ENCODE data around the gene OR9Q2.
"Not testable (repeated sequence)": the region's sequence is repeated elsewhere in the genome, so short reads cannot be mapped to it uniquely, and the experiment has no call there.

OR9Q2 gene, protein sequence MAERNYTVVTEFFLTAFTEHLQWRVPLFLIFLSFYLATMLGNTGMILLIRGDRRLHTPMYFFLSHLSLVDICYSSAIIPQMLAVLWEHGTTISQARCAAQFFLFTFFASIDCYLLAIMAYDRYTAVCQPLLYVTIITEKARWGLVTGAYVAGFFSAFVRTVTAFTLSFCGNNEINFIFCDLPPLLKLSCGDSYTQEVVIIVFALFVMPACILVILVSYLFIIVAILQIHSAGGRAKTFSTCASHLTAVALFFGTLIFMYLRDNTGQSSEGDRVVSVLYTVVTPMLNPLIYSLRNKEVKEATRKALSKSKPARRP

DNA sequence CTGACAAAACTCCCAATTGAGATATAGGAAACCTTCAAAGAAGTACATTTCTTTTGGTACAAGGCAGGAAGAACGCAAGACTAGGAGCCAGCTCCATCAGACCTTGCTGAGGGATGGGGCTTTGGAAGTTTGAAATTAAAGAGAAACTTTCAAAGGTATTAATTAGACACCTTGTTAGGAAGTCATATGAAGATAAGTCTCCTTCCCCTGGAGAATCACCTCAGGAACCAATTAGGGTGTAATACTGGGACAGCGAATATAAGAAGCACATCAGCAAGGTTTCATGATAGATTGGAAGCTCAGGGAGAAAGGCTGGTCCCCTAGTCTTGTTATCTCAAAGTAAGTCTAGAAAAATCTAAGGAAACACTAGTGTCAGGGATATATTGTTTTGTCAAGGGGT, at the start of gene OR9Q2:
Gene OR9Q2 (plus strand): TSS at position 301 of the 400 bp plus-strand sequence. CDS start 1,421 bp downstream, outside the sequence.
- no peak for DNase-seq

DNA sequence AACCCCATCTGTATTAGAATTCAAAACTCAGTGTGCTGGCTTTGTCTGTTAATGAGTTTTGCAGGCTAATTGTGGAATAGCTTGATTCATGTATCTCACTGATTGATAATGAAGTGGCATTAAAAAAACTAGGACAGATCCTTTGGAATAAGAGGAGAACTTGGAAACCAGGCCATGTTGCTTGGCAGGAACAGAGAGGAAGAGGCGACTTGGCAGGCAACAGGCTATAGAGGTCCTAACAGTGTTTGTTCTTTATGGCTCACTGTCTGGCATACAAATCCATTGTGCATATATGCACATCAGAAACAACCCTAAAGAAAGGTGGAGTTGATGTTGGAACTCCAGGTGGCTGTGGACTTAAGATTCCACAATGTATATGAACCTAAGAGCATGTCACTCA, 46.1 kb upstream of the OR9Q2 start:
- DNase-seq = no peak

DNA sequence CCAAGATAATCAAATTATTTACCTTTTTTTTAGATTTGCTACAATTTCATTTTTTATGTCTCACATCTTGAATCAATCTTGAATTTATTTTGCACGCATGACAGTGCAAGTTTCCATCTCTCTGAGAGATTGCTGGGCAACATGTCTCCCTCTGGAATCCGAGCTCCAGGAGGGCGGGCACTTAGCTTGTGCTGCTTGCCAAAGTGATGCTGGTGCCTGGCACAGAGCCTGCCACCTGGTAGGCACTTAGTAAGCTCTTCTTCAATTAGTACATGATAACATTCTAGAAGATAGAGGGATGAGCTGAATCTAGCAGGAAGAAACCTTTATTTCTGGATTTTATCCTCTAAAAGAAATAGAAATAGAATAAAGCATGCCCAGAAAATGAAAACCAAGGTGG, 36.1 kb upstream of the OR9Q2 start:
- DNase-seq = no peak

DNA sequence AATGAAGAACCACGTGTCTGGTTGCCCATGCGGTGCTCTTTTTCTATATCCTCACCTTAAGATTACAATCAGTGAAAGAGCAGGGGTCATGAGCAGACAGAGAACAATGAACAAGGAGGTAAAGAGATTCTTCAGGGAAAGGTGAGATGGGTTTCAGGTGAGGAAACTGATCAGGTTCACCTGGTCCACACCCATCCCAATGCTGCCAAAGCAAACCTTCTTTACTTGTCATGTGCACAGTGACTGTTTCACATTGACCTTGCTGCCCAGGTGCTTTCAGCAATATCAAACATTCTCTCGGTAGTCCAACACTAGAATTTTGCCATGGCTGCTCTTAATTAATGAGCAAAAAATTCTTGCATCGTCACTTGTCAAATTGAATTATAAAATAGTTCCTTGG, 24.5 kb upstream of the OR9Q2 start:
- DNase-seq = no peak

DNA sequence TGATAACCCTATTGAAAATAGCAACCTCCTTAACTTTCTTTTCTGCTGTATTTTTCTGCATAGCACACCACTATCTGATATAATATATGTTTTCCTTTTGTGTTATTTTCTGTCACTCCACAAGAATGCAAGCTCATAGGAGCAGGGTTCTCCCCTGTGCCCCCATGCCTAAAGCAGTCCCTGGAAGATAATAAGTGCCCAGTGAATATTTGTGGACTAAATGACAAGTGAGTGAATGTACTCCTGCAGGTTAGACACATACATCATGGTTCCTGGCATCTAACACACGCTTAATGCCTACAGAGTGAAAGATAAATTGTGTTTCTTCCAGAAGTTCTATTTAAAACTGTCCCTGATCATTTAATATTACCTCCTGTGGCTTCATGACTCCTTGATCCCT, 23.9 kb upstream of the OR9Q2 start:
- no peak for DNase-seq

DNA sequence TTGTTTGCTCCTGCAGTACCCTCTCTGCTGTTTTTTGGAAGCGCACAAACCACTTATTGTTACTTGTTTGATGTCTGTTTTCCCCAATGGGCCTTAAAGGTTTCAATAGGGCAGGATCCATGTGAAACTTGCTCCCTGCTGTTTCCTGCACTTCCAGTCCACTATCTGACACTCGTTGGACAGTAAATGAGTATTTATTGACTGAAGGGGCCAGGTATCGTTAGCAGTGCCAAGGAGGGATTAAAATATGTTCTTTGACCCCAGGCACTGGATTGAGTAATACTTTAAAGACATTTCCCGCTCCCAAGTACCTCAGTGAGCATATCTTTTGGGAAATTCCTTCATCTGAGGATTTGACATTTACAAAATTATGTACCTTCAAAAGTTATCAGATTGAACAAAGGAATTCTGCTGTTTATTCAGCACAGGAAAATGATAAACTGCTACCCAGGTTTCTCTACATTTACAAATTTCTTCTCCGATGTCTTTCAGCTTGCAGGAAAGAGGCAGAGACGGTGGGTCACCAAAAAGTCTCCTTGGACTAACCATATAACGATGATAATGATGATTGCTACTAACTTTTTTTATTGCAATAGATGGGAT, 23.3 kb upstream of the OR9Q2 start:
- no peak for DNase-seq

DNA sequence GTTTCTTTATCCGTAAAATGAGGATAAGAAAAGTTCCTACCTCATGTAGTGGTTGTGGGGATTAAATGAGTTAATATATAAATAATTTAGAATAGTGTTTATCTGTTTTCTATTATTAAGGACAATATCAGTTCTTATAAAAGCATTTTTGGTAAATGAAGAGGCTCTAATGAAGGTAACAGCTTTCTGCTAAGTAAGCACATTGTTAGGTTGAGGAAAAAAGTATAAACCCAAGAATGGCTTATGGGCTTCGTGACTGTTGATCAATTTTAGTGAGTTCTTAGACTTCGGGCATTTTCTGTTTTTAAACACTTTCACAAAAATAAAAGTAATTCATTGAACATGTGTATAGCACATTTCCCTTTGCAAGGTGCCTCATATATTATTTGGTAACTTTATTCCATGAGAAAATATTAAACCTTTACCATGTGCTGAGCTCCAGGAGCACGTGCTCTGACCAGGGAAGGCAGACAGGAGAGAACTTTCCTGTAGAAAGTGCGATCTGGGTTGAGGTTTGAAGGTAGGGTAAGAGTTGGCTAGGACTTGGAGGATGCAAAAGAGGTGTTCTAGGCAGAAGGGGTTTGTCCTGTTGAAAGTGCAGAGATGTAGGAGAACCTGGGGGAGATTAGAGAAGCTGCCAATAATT, 11.3 kb upstream of the OR9Q2 start:
- DNase-seq = no peak

DNA sequence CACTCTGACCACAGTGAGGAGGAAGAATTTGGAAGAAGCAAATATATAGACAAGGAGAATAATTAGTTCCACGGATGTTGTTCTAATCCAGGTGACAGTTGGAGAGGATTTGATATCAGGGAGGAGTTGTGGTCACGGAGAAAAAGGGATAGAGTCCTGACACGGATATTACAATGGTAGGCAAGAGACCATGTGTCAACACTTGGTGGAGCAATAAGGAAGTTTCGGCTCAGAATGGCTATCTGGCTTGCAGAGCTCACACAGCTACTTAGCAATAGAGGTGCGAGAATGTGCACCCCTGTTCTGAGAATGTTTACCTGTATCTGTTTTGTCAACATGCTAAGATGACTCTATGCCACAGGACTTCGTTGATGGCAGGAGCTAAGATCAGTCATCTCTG, 10.4 kb upstream of the OR9Q2 start:
- no peak for DNase-seq

DNA sequence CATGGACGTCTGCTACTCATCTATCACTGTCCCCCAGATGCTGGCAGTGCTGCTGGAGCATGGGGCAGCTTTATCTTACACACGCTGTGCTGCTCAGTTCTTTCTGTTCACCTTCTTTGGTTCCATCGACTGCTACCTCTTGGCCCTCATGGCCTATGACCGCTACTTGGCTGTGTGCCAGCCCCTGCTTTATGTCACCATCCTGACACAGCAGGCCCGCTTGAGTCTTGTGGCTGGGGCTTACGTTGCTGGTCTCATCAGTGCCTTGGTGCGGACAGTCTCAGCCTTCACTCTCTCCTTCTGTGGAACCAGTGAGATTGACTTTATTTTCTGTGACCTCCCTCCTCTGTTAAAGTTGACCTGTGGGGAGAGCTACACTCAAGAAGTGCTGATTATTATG, 9.2 kb upstream of the OR9Q2 start:
- DNase-seq = no peak

DNA sequence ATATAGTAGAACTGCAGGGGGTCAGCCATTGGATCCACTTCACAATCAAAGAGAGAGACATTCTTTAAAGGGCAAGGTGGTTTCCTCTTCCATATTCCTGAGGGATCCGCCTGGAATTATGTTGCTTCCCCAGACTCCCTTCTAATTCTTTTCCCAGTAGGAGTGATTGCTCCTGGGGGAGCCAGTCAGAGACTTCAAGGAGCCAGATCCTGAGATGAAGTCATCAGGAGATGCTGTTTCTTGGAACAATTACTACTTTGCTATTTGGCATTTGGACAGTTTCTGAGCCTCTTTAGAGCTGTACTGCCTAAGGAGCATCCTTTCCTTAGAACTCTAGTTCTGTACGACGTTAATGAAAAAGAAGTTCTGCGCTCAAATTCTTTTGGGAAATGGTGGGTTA, 1.9 kb upstream of the OR9Q2 start:
- no peak for DNase-seq

DNA sequence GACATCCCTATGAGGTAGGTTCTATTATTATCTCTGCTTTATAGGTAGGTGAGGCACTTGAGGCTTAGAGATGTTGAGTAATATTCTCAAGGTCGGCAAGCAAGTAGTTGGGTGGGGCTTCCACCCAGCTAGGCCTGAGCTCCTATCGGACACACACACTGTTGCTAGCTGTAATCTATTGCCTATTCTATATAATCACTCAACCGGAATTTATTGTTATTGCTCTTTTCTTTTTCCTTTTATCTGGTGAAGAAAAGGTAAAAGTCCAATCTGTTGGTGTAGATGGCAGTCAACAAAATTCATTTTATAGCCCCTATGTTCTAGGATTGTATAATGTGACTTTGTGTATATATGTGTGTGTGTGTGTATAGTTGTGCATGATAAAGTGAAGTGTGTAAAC, 3.4 kb downstream of the OR9Q2 start:
- no peak for DNase-seq

DNA sequence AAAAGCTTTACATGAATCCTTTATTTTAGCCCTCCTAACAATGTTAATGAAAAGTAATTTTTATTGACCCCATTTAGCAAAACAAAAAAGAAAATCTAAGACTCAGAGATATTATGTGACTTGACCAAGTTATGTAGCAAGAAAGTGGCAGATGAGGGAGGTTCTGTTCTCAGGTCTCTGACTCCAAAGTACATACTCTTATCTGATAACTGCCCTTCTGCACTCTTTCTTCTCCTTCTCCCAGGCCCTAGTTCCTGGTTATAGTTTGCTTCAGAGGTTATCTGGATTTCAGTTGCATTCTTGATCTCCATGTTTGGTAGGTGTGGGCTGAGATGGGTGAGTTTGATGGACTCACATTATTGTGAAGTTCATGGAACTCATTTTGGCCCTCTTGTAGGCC, 4.5 kb downstream of the OR9Q2 start:
- no peak for DNase-seq

DNA sequence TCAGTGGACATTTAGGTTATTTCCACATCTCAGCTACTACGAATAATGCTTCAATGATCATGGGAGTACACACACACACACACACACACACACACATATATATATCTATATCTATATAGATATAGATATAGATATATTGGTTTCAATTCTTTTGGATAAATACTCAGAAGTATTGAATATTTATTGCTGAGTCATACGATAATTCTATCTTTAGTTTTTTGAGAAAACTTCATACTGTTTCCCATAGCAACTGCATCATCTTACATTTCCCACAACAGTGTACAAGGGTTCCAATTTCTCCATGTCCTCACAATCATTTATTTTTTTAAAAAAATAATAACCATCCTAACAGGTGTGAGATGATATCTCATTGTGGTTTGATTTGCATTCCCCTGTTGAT, 7.1 kb downstream of the OR9Q2 start:
- DNase-seq = no peak

DNA sequence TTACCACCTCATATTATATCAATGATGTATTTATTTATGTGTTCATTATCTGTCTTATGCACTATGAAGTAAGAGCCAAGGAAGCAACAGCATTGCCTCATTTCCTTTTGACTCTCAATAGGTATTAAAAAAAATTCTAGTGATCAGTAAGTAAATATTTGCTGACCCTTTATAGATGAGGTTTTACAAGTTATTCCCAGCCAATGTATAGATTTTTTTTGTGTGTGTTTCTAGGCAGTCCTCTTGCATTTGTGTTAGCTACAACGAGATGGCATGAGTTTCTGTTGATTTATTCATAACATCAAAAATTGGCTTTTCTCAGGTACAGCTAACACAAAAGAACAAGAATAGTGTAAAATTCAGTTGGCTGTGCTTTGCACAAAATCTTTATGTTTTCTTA, 10.4 kb downstream of the OR9Q2 start:
- no peak for DNase-seq

DNA sequence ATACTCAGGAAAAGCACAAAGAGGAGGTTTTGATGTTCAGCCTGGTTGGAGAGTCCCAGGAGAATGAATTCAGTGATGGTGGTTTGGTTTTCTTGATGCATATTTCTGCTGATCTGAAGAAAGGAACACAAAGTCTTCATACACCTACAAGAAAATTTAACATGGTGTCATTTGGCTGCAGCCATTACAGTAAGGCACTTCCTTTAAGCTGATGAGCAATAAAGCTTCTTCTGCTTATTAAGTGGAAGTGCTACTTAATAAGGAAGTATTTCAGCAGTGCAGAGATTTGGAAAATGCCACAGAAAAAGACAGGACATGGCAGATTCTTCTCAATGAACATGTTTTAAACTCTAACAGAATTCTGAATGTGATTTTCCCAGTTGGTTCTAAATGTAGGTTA, 15.2 kb downstream of the OR9Q2 start, which contains the start of gene OR1S2:
Gene OR1S2 (minus strand): TSS at position 101 of the 400 bp plus-strand sequence. CDS start 0 bp downstream, at position 101.
- no peak for DNase-seq

DNA sequence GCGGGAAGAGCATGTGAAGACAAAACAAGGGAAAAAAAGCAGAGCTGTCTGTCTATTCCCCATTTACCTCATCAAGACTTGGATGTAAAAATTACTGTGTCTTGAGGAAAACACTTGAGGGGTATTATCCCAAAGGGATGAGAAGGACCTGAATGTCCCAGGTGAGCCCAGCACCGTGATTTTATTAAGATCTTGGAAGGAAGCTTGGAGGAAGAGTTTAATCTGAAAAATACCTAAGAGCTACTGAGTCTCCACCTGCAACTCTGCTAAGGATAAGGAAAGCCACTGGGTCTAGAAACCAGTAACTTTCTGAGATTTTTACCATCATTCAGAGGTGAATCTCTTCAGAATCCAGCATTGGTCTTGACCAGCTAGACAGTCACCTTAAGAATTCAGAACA, 23.6 kb downstream of the OR9Q2 start, which contains the start of gene OR1S1:
Gene OR1S1 (plus strand): TSS at position 301 of the 400 bp plus-strand sequence.
- DNase-seq = not testable (repeated sequence)

DNA sequence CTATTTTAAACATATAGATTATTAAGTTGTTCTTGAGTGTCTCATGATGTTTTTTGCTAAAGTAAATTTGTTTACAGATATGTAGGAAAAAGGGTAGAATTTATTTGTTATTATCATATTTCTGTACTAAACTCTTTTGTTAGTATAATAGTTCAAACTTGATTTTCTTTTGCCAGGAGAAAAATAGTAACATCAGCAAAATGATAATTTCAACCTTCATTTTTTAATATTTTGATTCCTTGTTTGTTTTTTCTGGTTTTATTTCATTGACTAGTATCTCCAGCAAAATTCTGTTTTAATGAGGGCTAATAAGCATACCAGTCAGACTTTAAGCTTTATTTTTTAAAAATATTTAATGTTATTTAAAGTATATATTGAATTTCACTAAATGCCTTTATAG, 27.6 kb downstream of the OR9Q2 start:
- no peak for DNase-seq

DNA sequence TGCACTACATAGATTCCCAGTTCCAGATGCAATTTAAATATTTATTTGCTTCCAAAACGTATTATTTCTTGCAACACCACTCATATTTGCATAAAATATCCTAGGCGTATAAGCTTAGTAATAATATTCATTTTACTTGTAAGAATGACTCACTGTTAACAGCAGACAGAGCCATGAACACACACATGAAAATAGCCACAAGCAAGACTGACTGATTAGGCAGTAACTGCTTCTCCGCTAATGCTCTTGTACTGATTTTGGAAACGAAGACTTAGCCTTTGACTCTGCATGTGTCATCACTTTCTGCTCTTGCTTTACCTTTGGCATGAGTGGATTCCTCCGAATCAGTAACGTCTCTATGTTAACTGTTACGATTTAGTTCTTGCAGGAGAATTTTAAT, 33.9 kb downstream of the OR9Q2 start:
- no peak for DNase-seq

DNA sequence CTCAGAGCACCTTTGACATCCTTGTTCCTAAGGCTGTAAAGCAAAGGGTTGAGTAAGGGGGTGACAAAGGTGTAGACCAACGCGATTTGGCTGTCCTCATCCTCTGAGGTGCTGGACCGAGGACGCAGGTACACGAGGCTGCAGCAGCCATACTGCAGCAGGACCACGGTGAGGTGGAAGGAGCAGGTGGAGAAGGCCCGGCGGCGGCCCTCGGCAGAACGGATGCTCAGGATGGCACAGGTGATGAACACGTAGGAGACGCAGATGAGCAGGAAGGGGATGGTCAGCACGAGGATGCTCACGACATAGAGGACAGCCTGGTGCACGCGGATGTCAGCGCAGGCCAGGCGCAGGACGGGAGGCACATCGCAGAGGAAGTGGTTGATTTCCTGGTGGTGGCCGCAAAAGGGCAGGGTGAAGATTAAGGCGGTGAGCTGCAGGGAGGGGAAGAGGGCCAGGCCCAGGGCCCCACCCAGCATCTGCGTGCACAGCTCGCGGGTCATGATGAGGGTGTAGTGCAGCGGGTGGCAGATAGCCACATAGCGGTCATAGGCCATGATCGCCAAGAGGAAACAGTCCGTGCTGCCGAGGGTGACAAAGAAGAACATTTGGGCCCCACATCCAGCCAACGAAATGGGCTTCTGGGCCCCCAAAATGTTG, 39.2 kb downstream of the OR9Q2 start:
- no peak for DNase-seq

Data from stimulated activated CD4-positive, alpha-beta T cell treated with anti-CD3 and anti-CD28 coated beads, Interleukin-4, amount 100 ng/mL, for 1 hour (primary cell).